ENCODE results near the gene GANAB.

- TF ChIP-seq EZH2phosphoT487 (IDR thresholded peaks at IDR 0.05; ENCODE audit: low read depth, severe bottlenecking, unreplicated experiment) (no peak), CTCF (IDR thresholded peaks at IDR 0.05; ENCODE audit: poor library complexity) (no peak)
Measured at GRCh38 chr11:62603776-62604299, 42.6 kb downstream of the GANAB start.

All from hepatocyte (in vitro differentiated cells).